ENCODE results near the gene DHRSX.

- TF ChIP-seq CTCF (conservative IDR thresholded peaks at IDR 0.05): no peak
- no peak for TF ChIP-seq ZFX (IDR thresholded peaks at IDR 0.05)
These were observed 108.7 kb downstream of the DHRSX start for GRCh38 chrX:2391869-2392606.

Measured in C4-2B (cell line).